Measurements from ENCODE around the gene SMAGP. TPM values are rescaled to one million over a fixed set of nuclear protein-coding genes. Genes with fewer than 3 reads are reported as not detected.
"Not testable (repeated sequence)": the region's sequence is repeated elsewhere in the genome, so short reads cannot be mapped to it uniquely, and the experiment has no call there.

Gene SMAGP
- total and polyA plus RNA-seq, 4 donors, result 4.1 to 9.3 (median 6.5) TPM

GRCh38 chr12:51270951-51271518 is 820 bp upstream of the SMAGP start:
- ATAC-seq (ENCODE audit: low FRiP score), result peak; percentile 30
- H3K27ac ChIP-seq (ENCODE audit: low read depth in 1 of 2, low read length in 2 of 2), result no peak overlapping the region

DNA sequence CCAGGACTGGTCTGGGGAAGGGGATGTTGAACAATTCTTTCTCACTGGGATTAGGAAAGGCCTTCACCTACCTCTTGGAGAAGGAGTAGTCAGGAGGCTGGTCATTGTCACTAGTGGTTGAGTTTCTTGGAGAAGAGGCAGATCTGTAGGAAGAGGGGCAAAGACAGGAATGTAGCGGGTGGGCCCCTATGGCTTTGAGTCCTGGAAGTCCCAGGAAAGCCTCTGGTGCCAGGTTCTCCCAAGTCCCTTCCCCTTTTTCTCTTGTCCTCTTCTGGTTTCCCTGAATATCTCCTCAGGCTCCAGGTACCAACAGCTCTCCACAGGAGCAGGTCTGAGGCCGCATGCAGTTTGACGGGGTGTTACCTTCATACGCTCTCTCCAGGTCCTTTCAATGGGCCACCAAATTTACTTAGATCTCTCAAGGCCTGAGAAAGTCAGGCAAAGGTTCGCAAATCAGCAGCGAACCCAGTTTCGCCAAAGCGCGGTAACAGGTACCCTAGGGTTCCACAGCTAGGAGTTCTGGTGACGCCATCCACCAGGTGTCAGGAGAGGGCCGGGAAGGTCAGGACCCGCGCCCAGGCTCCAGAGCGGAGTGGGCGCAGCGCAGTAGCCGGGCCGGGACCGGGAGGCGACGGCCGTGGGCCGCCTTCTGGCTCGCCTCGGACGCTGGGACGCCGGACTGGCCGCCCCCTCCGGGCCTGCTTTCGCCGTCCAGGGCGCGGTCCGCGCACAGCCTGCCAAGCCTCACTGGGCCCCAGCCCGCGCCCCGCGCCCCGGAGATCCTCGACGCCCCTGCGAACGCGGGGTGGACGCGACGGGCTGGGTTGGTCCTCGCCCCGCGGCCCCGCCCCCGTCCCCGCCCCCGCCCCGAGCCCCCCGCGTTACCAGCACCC is 795 bp downstream of the SMAGP start:
- H3K4me1 ChIP-seq (ENCODE audit: control insufficient read depth in 1 of 2, insufficient read depth in 2 of 2, low read length in 2 of 2), result no peaks in the 10 kb centered on the region
- no peaks in the 10 kb centered on the region for H3K9me3 ChIP-seq (ENCODE audit: control insufficient read depth, low read length)
- intact Hi-C loops (cut with DNase I), result loop anchor here in 1 of 2 donors (5.0 kb wide), 1 partner anchor 73 kb away; no protein-coding TSS in a partner anchor
- peak; percentile 37 for ATAC-seq (ENCODE audit: low FRiP score)
- H3K27ac ChIP-seq (ENCODE audit: low read depth in 1 of 2, low read length in 2 of 2), result no peak overlapping the region
- DNase-seq, result peak; percentile 46 to 77
- 14 to 15% methylated on average over 54 to 59 of the region's 59 CpGs for WGBS, 2 donors
- peak overlapping the region; percentile 37 to 87 for H3K4me3 ChIP-seq (ENCODE audit: low read length in 2 of 2)
- H3K36me3 ChIP-seq (ENCODE audit: control insufficient read depth in 1 of 2, insufficient read depth in 2 of 2, low read length in 1 of 2), result no peaks in the 10 kb centered on the region
- H3K27me3 ChIP-seq (ENCODE audit: control insufficient read depth in 1 of 2, insufficient read depth in 2 of 2, low read length in 1 of 2), result no peaks in the 10 kb centered on the region

More at GRCh38 chr12:51270951-51271518, 820 bp upstream of the SMAGP start:
- H3K27me3 ChIP-seq (ENCODE audit: control insufficient read depth in 1 of 2, insufficient read depth in 2 of 2, low read length in 1 of 2), result no peaks in the 10 kb centered on the region
- no peaks in the 10 kb centered on the region for H3K36me3 ChIP-seq (ENCODE audit: control insufficient read depth in 1 of 2, insufficient read depth in 2 of 2, low read length in 1 of 2)
- DNase-seq, result no peak
- peak overlapping the region in 1 of 2 donors; percentile 87 for H3K4me3 ChIP-seq (ENCODE audit: low read length in 2 of 2)
- H3K4me1 ChIP-seq (ENCODE audit: control insufficient read depth in 1 of 2, insufficient read depth in 2 of 2, low read length in 2 of 2), result no peaks in the 10 kb centered on the region
- WGBS, 2 donors, result 45 to 51% methylated on average over 9 of the region's 9 CpGs
- no peaks in the 10 kb centered on the region for H3K9me3 ChIP-seq (ENCODE audit: control insufficient read depth, low read length)
- intact Hi-C loops (cut with DNase I), result no loop called here

DNA sequence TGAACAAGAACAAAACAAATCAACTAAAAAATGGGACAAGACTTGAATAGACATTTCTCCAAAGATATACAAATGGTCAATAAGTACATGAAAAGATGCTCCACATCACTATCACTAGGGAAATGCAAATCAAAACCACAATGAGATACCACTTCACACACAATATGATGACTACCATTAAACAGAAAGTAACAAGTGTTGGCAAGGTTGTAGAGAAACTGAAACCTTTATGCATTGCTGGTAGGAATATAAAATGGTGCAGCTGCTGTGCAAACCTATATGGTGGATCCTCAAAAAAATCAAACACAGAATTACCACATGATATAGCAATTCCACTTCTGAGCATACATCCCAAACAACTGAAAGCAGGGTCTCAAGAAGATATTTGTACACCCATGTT is 5.2 kb downstream of the SMAGP start:
- DNase-seq, result no peak
- intact Hi-C loops (cut with DNase I), result loop anchor here in 1 of 2 donors (5.0 kb wide), 1 partner anchor 77 kb away; no protein-coding TSS in a partner anchor
- H3K27me3 ChIP-seq (ENCODE audit: control insufficient read depth in 1 of 2, insufficient read depth in 2 of 2, low read length in 1 of 2), result no peaks in the 10 kb centered on the region
- H3K9me3 ChIP-seq (ENCODE audit: control insufficient read depth, low read length), result no peaks in the 10 kb centered on the region
- no peak overlapping the region for H3K4me3 ChIP-seq (ENCODE audit: low read length in 2 of 2)
- ATAC-seq (ENCODE audit: low FRiP score), result no peak
- no peaks in the 10 kb centered on the region for H3K4me1 ChIP-seq (ENCODE audit: control insufficient read depth in 1 of 2, insufficient read depth in 2 of 2, low read length in 2 of 2)
- no peak overlapping the region for H3K27ac ChIP-seq (ENCODE audit: low read depth in 1 of 2, low read length in 2 of 2)
- no peaks in the 10 kb centered on the region for H3K36me3 ChIP-seq (ENCODE audit: control insufficient read depth in 1 of 2, insufficient read depth in 2 of 2, low read length in 1 of 2)

GRCh38 chr12:51264297-51264696 is 5.9 kb downstream of the SMAGP start:
- H3K9me3 ChIP-seq (ENCODE audit: control insufficient read depth, low read length), result no peaks in the 10 kb centered on the region
- no peak overlapping the region for H3K27ac ChIP-seq (ENCODE audit: low read depth in 1 of 2, low read length in 2 of 2)
- intact Hi-C loops (cut with DNase I), result no loop called here
- 93 to 96% methylated on average over 5 of the region's 5 CpGs for WGBS, 2 donors
- no peaks in the 10 kb centered on the region for H3K4me1 ChIP-seq (ENCODE audit: control insufficient read depth in 1 of 2, insufficient read depth in 2 of 2, low read length in 2 of 2)
- no peak overlapping the region for H3K4me3 ChIP-seq (ENCODE audit: low read length in 2 of 2)
- H3K27me3 ChIP-seq (ENCODE audit: control insufficient read depth in 1 of 2, insufficient read depth in 2 of 2, low read length in 1 of 2), result no peaks in the 10 kb centered on the region
- DNase-seq (no peak), ATAC-seq (ENCODE audit: low FRiP score) (no peak)
- H3K36me3 ChIP-seq (ENCODE audit: control insufficient read depth in 1 of 2, insufficient read depth in 2 of 2, low read length in 1 of 2), result no peaks in the 10 kb centered on the region

- intact Hi-C loops (cut with DNase I), result no loop called here
- Histone ChIP-seq H3K27ac (ENCODE audit: low read depth in 1 of 2, low read length in 2 of 2) (no peak overlapping the region), H3K4me3 (ENCODE audit: low read length in 2 of 2) (no peak overlapping the region), H3K36me3 (ENCODE audit: control insufficient read depth in 1 of 2, insufficient read depth in 2 of 2, low read length in 1 of 2) (no peaks in the 10 kb centered on the region), H3K9me3 (ENCODE audit: control insufficient read depth, low read length) (no peaks in the 10 kb centered on the region), H3K27me3 (ENCODE audit: control insufficient read depth in 1 of 2, insufficient read depth in 2 of 2, low read length in 1 of 2) (no peaks in the 10 kb centered on the region), H3K4me1 (ENCODE audit: control insufficient read depth in 1 of 2, insufficient read depth in 2 of 2, low read length in 2 of 2) (no peaks in the 10 kb centered on the region)
- no peak for ATAC-seq (ENCODE audit: low FRiP score)
- no peak for DNase-seq
- 95 to 96% methylated on average over 3 of the region's 3 CpGs for WGBS, 2 donors
Observed at GRCh38 chr12:51263341-51263740, 6.9 kb downstream of the SMAGP start.

GRCh38 chr12:51262758-51263177 is 7.4 kb downstream of the SMAGP start:
- no peaks in the 10 kb centered on the region for H3K36me3 ChIP-seq (ENCODE audit: control insufficient read depth in 1 of 2, insufficient read depth in 2 of 2, low read length in 1 of 2)
- no peaks in the 10 kb centered on the region for H3K27me3 ChIP-seq (ENCODE audit: control insufficient read depth in 1 of 2, insufficient read depth in 2 of 2, low read length in 1 of 2)
- intact Hi-C loops (cut with DNase I), result no loop called here
- no peak for ATAC-seq (ENCODE audit: low FRiP score)
- WGBS, 2 donors, result 31 to 40% methylated on average over 7 of the region's 7 CpGs
- H3K27ac ChIP-seq (ENCODE audit: low read depth in 1 of 2, low read length in 2 of 2), result no peak overlapping the region
- DNase-seq, result peak in 1 of 2 donors; percentile 63
- no peaks in the 10 kb centered on the region for H3K4me1 ChIP-seq (ENCODE audit: control insufficient read depth in 1 of 2, insufficient read depth in 2 of 2, low read length in 2 of 2)
- no peaks in the 10 kb centered on the region for H3K9me3 ChIP-seq (ENCODE audit: control insufficient read depth, low read length)
- H3K4me3 ChIP-seq (ENCODE audit: low read length in 2 of 2), result no peak overlapping the region

- H3K27ac ChIP-seq (ENCODE audit: low read depth in 1 of 2, low read length in 2 of 2); H3K36me3 ChIP-seq (ENCODE audit: control insufficient read depth in 1 of 2, insufficient read depth in 2 of 2, low read length in 1 of 2); H3K27me3 ChIP-seq (ENCODE audit: control insufficient read depth in 1 of 2, insufficient read depth in 2 of 2, low read length in 1 of 2); H3K9me3 ChIP-seq (ENCODE audit: control insufficient read depth, low read length); intact Hi-C loops (cut with DNase I); H3K4me1 ChIP-seq (ENCODE audit: control insufficient read depth in 1 of 2, insufficient read depth in 2 of 2, low read length in 2 of 2); DNase-seq; H3K4me3 ChIP-seq (ENCODE audit: low read length in 2 of 2); ATAC-seq (ENCODE audit: low FRiP score): not testable (repeated sequence)
- 94 to 96% methylated on average over 1 of the region's 1 CpG for WGBS, 2 donors
Observed at GRCh38 chr12:51259600-51259999, 10.6 kb downstream of the SMAGP start.

GRCh38 chr12:51254536-51254935 is 15.7 kb downstream of the SMAGP start:
- WGBS, 2 donors, result 87 to 92% methylated on average over 4 of the region's 4 CpGs
- ATAC-seq (ENCODE audit: low FRiP score) (no peak), DNase-seq (peak in 1 of 2 donors; percentile 17)
- Histone ChIP-seq H3K4me3 (ENCODE audit: low read length in 2 of 2) (no peak overlapping the region), H3K27ac (ENCODE audit: low read depth in 1 of 2, low read length in 2 of 2) (no peak overlapping the region), H3K36me3 (ENCODE audit: control insufficient read depth in 1 of 2, insufficient read depth in 2 of 2, low read length in 1 of 2) (no peaks in the 10 kb centered on the region), H3K4me1 (ENCODE audit: control insufficient read depth in 1 of 2, insufficient read depth in 2 of 2, low read length in 2 of 2) (no peaks in the 10 kb centered on the region), H3K9me3 (ENCODE audit: control insufficient read depth, low read length) (no peaks in the 10 kb centered on the region), H3K27me3 (ENCODE audit: control insufficient read depth in 1 of 2, insufficient read depth in 2 of 2, low read length in 1 of 2) (no peaks in the 10 kb centered on the region)
- intact Hi-C loops (cut with DNase I), result no loop called here

- no peak overlapping the region for H3K4me3 ChIP-seq (ENCODE audit: low read length in 2 of 2)
- intact Hi-C loops (cut with DNase I), result no loop called here
Observed at GRCh38 chr12:51253276-51253675, 16.9 kb downstream of the SMAGP start.

More at GRCh38 chr12:51253276-51253675, 16.9 kb downstream of the SMAGP start:
- no peak overlapping the region for H3K27ac ChIP-seq (ENCODE audit: low read depth in 1 of 2, low read length in 2 of 2)
- WGBS, 2 donors, result 96 to 100% methylated on average over 1 of the region's 1 CpG
- H3K27me3 ChIP-seq (ENCODE audit: control insufficient read depth in 1 of 2, insufficient read depth in 2 of 2, low read length in 1 of 2), result no peaks in the 10 kb centered on the region
- DNase-seq, result no peak
- no peak for ATAC-seq (ENCODE audit: low FRiP score)
- no peaks in the 10 kb centered on the region for H3K9me3 ChIP-seq (ENCODE audit: control insufficient read depth, low read length)
- no peaks in the 10 kb centered on the region for H3K4me1 ChIP-seq (ENCODE audit: control insufficient read depth in 1 of 2, insufficient read depth in 2 of 2, low read length in 2 of 2)
- no peaks in the 10 kb centered on the region for H3K36me3 ChIP-seq (ENCODE audit: control insufficient read depth in 1 of 2, insufficient read depth in 2 of 2, low read length in 1 of 2)
